GM18502 (cell line): Measurements from ENCODE around the gene PRELID3B.
"Not testable (repeated sequence)": the region's sequence is repeated elsewhere in the genome, so short reads cannot be mapped to it uniquely, and the experiment has no call there.

Experiments
- ATAC-seq: cut with Tn5 transposase; IDR thresholded peaks from one replicate; pipeline ENCODE4 v1.9.1; 2021; ENCODE audit warnings: mild to moderate bottlenecking; ENCODE audit not compliant: unreplicated experiment, poor library complexity

The PRELID3B gene

DNA sequence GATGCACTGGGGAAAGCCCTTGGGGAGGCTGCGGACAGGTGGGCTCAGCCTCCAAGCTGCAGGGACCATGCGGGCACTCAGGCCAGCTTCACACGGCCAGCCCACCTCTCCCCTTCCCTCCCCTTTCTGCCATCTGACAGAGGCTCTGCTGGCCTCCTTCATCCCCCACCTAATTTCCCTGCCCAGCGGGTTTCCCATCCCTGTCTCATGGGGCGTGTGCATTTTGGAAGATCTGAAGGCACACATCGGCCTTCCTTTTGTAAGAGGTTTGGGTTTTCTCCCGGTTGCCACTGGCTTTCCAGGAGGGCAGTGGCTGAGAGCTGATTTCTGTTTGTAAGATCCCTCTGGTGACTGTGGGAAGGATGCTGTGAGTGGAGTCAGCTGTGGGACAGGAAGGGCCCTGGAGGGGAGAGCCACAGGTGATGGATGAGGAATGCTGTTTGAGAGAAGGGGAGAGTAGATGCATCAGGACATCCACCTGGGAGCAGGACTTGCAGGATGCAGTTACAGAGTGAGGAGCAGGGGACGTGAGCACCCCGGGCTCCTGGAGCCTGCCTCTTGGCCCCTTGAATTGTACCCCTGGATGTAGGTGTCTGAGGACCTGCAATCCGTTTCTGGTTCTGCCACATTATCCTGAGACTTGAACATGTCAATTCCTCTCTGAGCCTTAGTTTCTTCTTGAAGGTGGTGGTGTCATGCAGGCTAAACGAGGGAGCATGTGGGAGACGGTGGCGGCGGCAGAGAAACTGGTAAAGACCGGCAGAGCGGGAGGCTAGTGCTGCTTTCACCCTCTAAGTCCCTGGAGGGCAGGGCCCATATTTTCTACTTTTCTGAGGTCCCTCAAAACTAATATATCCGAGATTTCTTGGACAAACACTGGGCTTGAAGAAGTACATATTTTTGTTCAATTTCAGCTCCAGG is 29.3 kb downstream of the PRELID3B start:
- ATAC-seq = no peak

DNA sequence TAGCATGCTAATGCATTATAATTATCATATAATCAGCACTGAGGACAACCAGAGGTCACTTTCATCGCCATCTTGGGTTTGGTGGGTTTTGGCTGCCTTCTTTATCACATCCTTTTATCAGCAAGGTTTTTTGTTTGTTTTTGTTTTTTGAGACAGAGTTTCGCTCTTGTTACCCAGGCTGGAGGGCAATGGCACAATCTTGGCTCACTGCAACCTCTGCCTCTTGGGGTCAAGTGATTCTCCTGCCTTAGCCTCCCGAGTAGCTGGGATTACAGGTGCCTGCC is 30.8 kb downstream of the PRELID3B start:
- ATAC-seq = not testable (repeated sequence)

DNA sequence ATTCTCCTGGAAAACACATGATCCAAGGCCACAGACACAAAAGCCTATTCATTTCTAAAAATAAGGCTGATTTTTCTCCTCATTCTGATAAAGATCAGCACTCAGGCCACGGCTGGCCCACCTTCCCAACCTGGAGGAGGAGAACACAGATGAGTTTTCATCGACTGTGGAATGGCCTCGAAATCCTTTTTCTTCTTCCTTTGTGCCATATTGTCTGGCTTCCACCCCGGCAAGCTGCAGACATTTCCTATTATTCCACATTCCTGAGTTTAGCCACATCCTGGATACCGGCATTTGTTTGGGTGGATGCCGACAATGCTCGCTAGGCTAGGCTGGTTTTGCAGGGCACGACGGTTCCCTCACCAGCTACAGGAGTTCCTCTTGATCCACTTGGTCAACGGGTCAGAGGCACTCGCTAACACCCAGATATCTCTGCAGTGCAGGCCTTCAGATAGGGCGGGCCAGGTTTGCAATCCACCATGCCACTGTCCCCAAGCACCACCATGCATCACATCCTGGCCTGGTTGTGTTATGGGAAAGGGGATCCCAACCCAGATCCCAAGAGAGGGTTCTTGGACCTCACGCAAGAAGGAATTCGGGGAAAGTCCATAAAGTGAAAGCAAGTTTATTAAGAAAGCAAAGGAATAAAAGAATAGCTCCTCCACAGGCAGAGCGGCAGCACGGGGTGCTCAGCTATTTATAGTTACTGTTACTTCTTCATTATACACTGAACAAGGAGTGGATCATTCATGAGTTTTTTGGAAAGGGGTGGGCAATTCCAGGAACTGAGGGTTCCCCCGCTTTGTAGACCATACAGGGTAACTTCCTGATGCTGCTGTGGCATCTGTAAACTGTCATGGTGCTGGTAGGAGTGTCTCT is 31.4 kb downstream of the PRELID3B start:
- no peak for ATAC-seq

DNA sequence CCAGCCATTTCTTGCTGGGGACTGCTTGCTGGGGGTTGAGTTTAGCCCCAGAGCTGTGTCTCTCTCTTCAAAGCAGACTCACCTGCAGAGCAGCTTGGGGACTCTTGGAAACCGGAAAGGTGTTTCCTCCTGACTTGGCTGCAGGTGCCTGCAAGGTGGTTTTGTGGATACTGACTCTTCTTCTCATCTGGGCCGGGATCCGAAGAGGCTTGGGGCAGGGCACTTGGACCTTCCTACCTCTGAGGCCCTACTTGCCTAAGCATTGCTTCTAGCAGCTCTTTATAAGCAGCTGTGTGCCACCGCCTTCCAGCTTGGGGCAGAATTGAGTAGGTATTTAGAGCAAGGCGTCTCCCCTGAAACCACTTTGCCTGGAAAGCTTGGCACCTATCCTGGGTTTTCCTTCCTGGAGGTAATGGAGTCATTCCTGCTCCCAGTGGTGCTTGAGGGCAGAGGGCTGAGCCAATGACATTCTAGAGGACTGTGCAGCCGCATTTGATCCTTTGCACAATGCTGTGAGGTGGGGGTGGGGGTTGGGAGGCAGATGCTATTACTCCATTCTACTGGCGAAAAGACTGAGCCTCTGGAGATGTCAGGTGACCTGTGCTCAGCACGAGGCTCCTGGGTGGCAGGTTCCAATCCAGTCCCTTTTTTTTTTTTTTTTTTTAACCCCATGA is 32.1 kb downstream of the PRELID3B start:
- ATAC-seq = no peak

DNA sequence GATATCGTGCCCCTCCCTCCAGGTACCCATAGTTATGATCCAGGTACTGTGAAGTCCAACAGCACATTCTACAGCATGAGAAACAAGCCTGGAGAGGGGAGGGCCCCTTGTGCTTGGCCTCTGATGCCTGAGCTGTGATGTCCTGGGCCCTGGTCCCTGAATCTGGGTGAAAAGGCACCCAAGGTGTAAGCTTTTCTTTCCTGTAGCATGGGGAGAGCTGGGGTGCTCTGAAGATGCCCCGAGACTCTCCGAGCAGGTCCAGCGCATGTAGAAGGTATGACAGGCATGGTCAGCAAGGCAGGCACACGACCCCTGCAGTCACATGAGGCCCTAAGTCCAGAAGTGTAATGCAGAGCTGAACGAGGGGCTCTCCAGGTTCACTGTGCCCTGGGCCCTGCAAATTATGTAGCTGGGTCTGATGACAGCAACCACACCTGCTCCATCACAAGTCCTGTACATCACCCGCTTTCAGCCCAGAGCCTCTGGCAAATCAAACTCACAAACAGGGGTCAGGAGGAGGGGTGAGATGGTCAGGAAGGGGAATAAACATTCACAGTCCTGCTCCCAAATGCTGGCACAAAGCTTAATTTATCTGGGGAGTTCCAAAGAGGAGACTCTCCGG is 33.8 kb downstream of the PRELID3B start:
- no peak for ATAC-seq

DNA sequence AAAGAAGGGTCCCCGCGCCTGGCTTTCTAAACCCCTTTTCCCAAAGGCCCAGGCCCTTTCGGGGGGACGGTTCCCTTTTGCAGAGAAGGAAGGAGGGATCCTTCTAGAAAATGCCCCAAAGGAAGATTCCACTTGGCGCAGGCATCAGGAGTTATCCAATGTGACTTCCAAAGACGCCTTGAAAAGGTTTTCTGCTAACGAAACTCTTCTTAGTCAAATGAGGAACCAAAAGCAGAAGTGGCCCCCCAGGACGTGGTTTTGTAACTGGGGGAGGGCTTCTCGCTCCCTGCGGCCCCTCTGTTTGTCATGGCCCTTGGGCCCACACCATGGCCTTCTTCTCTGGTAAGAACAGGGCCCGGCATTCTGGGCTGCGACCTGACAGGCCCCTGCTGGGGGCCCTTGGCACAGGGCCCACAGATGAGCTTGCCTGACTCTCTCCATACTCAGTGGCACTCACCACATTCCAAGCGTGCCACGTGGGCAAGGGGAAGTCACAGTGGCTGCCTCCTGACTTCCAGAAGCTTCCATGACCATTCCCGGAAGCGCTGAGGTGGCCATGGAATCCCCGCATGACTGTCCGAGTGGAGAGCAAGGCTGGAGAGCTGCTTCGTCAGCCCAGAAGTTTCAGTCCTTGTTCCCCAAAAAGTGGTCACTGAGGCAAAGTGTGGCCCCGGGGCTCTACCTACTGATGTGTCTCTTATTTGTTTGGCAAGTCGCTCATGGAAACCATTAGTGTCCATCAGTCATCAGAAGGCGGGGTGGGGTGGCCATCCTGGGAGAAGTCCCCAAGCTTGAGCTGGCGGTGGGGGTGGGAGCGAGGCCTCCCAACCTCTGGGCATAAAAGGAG is 34.7 kb downstream of the PRELID3B start:
- peak; percentile 43 for ATAC-seq

DNA sequence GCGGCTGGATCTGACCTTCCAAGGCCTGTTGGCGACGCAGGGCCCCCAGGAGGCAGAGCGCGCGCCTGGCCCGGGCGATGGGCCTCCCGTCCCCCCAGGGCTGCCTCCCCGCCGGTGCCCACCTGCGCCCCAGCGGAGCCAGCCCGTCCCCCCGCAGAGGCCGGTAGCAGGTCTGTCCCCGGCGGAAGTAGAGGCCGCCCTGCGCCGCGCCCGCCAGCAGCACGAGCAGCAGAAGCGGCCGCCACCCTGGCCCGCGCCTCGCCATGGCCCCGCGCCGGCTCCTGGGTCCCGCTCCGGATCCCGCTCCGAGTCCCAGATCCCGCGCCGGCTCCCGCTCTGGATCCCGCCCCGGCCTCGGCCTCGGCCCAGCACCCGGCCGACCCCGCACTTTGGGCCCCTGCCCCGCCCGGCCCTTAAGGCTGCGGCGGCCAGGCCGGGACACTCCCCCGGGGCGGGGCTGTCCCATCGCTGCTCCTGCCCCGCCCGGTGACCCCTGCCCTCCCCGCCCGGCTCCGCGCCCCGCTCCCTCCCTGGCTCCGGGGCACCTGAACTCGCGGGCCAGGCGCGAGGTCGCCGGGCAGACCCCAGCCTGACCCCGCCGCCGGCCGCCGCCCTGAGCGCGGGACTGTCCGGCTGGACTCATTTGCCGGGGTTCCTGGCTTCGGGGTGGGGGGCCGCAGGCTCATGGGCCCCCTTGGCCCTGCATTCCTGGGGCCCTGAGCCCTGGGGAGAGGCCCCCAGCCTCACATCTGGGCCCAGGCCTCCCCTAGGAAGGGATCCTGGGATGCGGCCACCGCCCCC is 35.5 kb downstream of the PRELID3B start, which contains the start of gene CTSZ:
CTSZ (minus strand) TSS at position 391 of the 801 bp plus-strand sequence; CDS start at position 265, 126 bp downstream.
- ATAC-seq = peak; percentile 24

DNA sequence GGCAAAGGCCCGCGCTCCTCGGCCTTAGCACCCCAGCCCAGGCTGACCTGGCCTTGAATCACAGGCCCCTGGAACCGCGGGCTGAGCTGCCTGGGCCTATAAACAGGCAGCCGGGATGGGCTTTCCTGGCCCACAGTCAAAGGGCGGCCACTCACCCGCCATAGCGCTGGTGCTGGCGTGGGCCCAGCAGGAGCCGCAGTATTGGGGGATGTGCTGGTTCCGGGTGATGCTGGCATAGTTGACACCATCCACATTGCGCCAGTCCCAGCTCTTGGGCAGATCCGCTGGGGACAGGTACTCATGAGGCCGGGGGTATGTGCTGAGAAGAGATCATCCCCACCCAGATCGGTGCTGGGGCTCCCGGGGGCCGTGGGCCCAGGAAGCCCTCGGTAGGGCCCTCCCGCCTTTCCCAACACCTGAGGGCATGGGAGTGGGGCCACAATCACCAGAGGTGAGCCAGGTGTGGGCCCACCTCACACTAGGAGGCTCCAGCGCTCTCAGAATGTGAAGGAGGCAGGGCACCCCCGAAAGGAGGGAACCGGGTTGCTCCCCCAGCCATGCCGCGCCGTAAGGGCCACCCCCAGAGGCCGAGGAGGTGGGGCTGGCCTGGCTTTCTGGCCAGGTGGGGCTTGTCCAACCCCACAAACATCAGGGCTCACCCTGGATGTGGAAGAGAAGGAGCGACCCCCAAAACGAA is 36.3 kb downstream of the PRELID3B start:
- no peak for ATAC-seq

DNA sequence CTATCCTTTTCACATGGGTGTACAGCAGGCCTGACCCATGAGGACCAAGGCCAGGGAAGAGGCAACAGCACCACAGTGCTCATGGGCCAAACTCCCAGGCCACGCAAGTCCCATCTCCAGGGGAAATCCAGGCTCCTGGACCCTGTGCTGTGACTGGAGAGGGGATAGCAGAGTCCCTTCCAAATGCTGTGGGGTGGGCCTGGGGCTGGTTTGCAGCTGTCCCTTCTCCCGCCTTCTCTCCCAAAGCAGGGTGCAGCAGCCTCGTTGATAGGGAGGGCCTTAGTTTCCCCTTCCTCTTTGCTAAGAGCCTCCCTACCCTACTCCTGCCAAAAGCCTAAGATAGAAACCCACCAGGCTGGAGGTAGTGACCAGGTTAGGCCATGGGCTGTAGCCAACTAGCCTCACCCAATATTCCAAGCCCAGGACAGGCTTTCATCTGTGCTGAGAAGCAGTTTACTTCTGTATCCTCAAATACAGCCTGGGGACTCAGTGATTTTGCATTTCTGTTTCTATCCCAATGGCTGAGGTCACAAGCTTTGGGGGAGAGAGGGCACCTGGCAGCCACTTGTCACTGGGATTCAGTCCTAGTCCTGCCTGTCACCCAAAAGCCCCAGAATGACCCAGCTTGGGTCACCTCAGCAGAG is 36.9 kb downstream of the PRELID3B start:
- ATAC-seq = no peak

DNA sequence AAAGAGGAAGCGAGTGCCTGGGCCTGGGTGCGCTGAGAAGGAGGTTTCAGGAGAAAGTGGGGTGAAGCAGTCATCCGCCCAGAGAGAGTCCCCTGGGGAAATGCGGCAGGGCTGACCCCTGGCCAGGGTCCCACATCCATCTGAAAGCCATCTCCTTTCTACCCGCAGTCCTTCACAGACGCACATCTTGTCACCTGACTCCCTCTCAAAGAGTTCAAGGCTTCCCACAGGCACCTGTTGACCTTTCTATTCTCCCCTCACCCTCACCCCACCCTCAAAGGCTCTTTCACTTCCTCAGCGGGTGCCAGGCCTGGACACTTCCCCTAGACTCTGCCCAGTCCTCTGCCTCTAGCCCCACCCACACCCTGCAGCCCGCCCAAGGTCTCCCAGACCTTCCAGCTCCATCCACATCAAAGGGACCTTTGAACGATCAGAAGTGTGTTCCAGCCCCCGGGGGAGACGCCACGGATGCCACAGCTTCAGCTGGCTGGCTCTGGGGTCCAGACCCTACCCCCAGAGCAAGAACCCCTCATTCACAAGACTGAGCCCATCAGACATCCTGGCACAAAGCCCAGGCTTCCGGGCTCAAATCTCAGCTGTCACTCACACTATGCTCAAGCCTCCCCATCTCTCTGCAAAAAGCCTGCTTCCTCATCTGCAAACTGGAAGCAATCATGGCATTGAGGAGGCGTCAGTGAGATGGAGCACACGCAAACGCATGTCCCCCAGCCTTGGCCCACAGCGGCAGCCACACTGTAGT is 37.6 kb downstream of the PRELID3B start:
- ATAC-seq = peak; percentile 61

DNA sequence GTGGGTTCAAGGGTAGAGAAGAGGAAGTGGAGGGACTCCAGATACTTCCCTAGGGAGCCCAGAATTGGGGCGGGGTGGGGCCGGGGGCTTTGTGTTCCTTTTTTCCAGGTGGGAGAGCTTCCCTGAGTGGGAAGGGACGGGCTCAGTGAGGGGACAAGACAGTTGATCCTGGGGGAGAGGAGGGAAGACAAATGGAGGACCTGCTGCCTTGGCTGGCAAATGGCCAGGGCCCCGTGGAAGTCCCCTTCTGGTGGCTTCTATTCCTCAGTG is 38.2 kb downstream of the PRELID3B start:
- ATAC-seq = no peak

DNA sequence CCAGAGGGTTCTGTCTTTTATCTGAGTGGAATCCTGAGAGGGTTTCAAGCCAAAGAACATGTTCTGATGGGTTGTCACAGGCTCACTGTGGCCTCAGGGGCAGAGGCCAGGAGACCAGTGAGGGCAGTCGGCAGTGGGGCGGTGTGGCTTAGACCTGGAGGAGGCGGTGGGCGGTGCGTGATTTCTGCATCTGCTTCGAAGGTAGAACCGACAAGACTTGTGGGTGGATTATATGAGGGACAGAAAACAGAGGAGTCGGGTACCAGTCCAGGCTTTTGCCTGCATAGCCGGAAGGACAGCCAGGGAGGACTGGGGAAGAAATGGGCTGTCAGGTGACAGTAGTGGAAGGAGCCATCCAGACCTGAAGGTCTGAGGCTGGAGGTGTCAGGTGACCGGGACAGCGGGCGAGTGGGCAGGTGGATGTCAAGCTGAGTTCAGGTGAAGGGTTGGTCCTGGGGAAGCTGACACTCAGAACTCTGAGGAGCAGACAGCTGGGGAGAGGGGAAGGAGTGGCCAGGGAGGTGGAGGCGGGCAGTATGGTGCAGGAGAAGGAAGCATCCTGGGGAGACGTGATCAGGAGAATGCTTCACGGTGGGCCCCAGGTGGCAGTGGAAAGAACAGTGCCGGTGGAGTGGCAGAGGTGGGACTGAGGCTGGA is 38.6 kb downstream of the PRELID3B start:
- ATAC-seq = no peak

DNA sequence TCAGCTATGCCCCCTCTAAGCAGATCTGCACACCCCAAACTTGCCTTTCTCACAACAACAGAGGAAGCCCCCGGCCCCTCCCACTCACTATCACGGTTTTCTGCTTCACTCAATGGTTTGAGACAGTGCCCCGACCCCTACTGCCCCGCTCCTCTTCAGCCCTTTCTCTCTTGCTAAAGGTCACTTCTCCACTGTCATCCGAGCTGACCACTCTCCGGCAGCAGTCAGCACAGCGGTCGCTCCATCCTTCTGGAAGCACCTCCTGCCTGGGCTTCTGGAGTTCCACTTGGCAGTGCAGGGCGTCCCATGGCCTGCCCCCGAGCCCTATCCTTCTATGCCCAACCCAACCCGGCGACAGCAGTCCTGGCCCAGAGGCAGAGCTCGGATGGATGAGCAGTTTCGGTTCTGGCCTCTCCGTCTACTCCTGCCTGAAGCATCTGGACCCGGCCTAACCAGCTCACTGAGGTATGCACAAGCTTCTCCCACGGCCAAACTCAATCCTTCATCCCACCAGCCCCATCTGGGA is 39.6 kb downstream of the PRELID3B start:
- ATAC-seq = no peak

DNA sequence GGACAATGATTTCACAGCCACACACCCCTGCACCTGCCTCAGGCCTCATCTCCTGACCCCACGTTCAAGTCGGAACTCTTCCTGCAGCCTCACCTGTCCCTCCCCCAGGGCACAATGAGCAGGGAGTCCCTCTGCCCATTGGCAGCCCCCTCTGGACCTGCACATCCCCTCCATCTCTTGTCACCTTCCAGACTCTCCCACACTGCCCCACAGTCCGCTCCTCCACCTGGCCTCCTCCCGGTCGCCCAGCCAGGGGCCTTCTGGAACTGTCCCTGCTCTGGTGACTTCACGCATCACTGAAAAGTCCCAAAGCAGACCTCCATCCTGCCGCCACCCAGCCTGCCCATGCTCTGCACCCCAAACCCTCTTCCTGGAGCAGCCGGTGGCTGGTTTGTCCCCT is 40.2 kb downstream of the PRELID3B start:
- ATAC-seq = no peak

DNA sequence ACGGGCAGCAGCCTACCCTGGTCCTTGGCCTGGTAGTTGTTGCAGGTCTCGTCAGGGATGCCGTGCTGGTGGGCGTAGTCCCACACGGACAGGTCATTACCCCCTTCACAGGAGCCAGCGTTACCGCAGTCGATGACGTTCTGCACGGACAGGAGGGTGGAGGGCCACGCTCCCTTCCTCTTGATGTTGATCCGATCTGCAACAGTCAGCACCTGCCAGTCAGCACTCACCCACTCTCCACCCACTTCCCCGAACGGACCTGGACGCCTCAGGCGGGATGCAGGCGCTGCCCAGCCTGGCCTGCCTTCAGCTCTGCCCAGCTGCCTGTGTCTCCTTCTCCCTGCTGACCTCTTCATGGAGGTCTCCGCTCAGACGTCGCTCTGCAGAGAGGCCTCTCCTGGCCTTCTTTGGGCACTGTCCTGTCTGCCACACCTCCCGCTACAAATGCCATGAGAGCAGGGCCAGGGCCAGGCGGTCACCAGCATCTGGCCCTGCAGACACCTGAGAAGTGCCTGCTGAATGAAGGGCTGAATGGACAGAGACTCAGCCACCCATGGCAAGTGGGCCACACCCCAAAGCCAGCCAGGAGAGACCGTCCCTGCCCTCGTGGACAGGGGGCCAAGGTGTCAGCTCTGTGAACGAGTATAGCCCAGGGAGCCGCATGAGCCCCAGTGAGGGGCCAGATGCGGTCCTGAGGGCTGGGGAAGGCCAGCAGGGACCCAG is 41.0 kb downstream of the PRELID3B start:
- no peak for ATAC-seq

DNA sequence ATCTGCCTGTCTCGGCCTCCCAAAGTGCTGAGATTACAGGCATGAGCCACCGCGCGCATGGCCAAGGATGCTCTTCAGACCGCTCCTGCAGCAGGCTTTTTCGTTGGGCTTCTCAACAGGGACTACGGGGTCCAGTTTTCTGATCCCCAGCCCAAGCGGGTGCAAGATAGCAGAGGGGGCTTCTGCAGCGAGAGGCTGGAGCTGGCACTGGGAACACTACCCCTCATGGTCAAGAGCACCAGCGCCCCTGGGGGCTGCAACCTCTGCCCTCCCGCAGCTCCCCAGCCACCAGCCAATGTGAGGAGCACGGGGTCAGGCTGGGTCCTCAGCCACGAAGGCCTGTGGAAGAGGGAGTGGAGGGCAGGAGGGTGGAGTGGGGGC is 41.5 kb downstream of the PRELID3B start:
- no peak for ATAC-seq
